H1 (cell line): ENCODE results near the gene TPST2. TPM values are rescaled to one million over a fixed set of nuclear protein-coding genes. Genes with fewer than 3 reads are reported as not detected.

Experiments used
- CTCF ChIA-PET: fragments of 300-600 bp; sonication (Branson Sonifier 250); formaldehyde crosslinking; loops from one replicate; lab custom pipeline; 2021; ENCODE audit not compliant: partially characterized antibody; lab: Charles Lee
- POLR2A ChIA-PET: fragments of 300-600 bp; sonication (Branson Sonifier 250); formaldehyde crosslinking; loops from one replicate; lab custom pipeline; 2021; ENCODE audit warnings: inconsistent platforms; ENCODE audit not compliant: partially characterized antibody; lab: Charles Lee
- DNase-seq, 2 experiments: peaks; one replicate each; pipeline versions ENCODE4 v3.0.0 to v3.0.0-alpha.2; 2010 to 2022; ENCODE audit warnings: low spot score in 2 of 2, low read depth in 1 of 2, mixed read lengths in 1 of 2
- FAIRE-seq: peaks from 2 replicates; lab custom pipeline; 2011; peaks lifted over from hg19 to GRCh38; lab: Jason Lieb, UNC
- H2AFZ ChIP-seq: 2 replicates; pipeline ENCODE4 v1.8.1; 2012; ENCODE audit warnings: low read length, inconsistent platforms
- H2AK5ac ChIP-seq: 2 replicates; pipeline ENCODE4 v1.6.1; 2013; ENCODE audit warnings: low read depth, low read length
- H2BK120ac ChIP-seq: replicated peaks from 2 replicates; pipeline ENCODE3; 2013; ENCODE audit warnings: low read depth, low read length, inconsistent platforms
- H2BK12ac ChIP-seq: 2 replicates; pipeline ENCODE4 v1.6.1; 2013; ENCODE audit warnings: low read depth, low read length
- H2BK15ac ChIP-seq: 2 replicates; pipeline ENCODE4 v1.6.1; 2013; ENCODE audit warnings: low read length
- H2BK20ac ChIP-seq: 2 replicates; pipeline ENCODE4 v1.6.1; 2013; ENCODE audit warnings: low read length
- H2BK5ac ChIP-seq: 2 replicates; pipeline ENCODE4 v1.6.1; 2013; ENCODE audit warnings: low read depth, low read length
- H3K14ac ChIP-seq: 2 replicates; pipeline ENCODE4 v1.6.1; 2013; ENCODE audit warnings: inconsistent platforms; ENCODE audit not compliant: insufficient read length
- H3K18ac ChIP-seq: 2 replicates; pipeline ENCODE4 v1.6.1; 2013; ENCODE audit warnings: low read length; ENCODE audit errors: extremely low read depth
- H3K23ac ChIP-seq: 2 replicates; pipeline ENCODE4 v1.6.1; 2013; ENCODE audit warnings: inconsistent platforms; ENCODE audit not compliant: insufficient read length
- H3K23me2 ChIP-seq: 2 replicates; pipeline ENCODE4 v1.6.1; 2013; ENCODE audit warnings: low read depth, low read length
- H3K27ac ChIP-seq: 2 replicates; pipeline ENCODE4 v1.6.1; 2011; ENCODE audit warnings: low read depth, low read length, inconsistent platforms
- H3K27me3 ChIP-seq, 4 experiments: replicated peaks in 1 of 4; 1 replicate in 1 of 4; 2 replicates in 3 of 4; pipeline versions ENCODE4 v1.6.1 to v1.8.1; 2011 to 2013; ENCODE audit warnings: low read length in 3 of 4, mild to moderate bottlenecking in 3 of 4, inconsistent platforms in 2 of 4, mixed read lengths in 2 of 4, moderate library complexity in 1 of 4; ENCODE audit not compliant: control insufficient read depth in 3 of 4, insufficient read depth in 3 of 4; ENCODE audit errors: extremely low read depth in 1 of 4
- H3K36me3 ChIP-seq, 4 experiments: 2 replicates each; pipeline versions ENCODE4 v1.6.1 to v1.8.1; 2011 to 2013; ENCODE audit warnings: mild to moderate bottlenecking in 4 of 4, low read length in 3 of 4, moderate library complexity in 2 of 4, control low read depth in 1 of 4, inconsistent platforms in 1 of 4; ENCODE audit not compliant: insufficient read depth in 4 of 4, control insufficient read depth in 2 of 4
- H3K4ac ChIP-seq: replicated peaks from 2 replicates; pipeline ENCODE3; 2013; ENCODE audit warnings: low read length, low read depth, mixed read lengths, inconsistent platforms; ENCODE audit not compliant: insufficient read length
- H3K4me1 ChIP-seq, 4 experiments: replicated peaks in 1 of 4; 1 replicate in 1 of 4; 2 replicates in 3 of 4; pipeline versions ENCODE4 v1.6.1 to v1.8.1; 2011 to 2013; ENCODE audit warnings: low read length in 3 of 4, inconsistent platforms in 2 of 4, mixed read lengths in 1 of 4; ENCODE audit not compliant: insufficient read depth in 4 of 4, control insufficient read depth in 3 of 4
- H3K4me2 ChIP-seq, 2 experiments: 2 replicates each; pipeline versions ENCODE4 v1.6.1 to v1.8.1; 2011 to 2013; ENCODE audit warnings: low read depth in 2 of 2, low read length in 2 of 2, control low read depth in 1 of 2, inconsistent platforms in 1 of 2, mild to moderate bottlenecking in 1 of 2; ENCODE audit not compliant: insufficient read depth in 1 of 2
- H3K4me3 ChIP-seq, 4 experiments: fragments of 200-600, 300-600 bp in 1 of 4; sonication (generic), shearing (Covaris generic), sonication (Bioruptor Twin) in 1 of 4; 2 replicates each; pipeline versions ENCODE4 v1.5.1 to v1.8.1; 2011 to 2016; ENCODE audit warnings: low read length in 4 of 4, low read depth in 3 of 4, control low read depth in 2 of 4, inconsistent platforms in 2 of 4, mild to moderate bottlenecking in 2 of 4, mixed read lengths in 1 of 4, moderate library complexity in 1 of 4; ENCODE audit not compliant: insufficient read depth in 2 of 4; ENCODE audit errors: extremely low read depth in 1 of 4
- H3K56ac ChIP-seq: replicated peaks from 2 replicates; pipeline ENCODE3; 2013; ENCODE audit warnings: low read depth, mild to moderate bottlenecking, mixed read lengths, low read length, inconsistent platforms; ENCODE audit not compliant: insufficient read length
- H3K79me1 ChIP-seq: 2 replicates; pipeline ENCODE4 v1.6.1; 2013; ENCODE audit warnings: low read depth, low read length, control low read depth
- H3K79me2 ChIP-seq, 2 experiments: 2 replicates each; pipeline versions ENCODE4 v1.6.1 to v1.8.1; 2012 to 2013; ENCODE audit warnings: low read length in 2 of 2, mild to moderate bottlenecking in 2 of 2, inconsistent platforms in 1 of 2; ENCODE audit not compliant: insufficient read depth in 2 of 2, control insufficient read depth in 1 of 2
- H3K9ac ChIP-seq, 4 experiments: replicated peaks in 1 of 4; 1 replicate in 1 of 4; 2 replicates in 3 of 4; pipeline versions ENCODE4 v1.6.1 to v1.8.1; 2011 to 2013; ENCODE audit warnings: low read depth in 3 of 4, low read length in 3 of 4, control low read depth in 2 of 4, mild to moderate bottlenecking in 2 of 4, moderate library complexity in 2 of 4, inconsistent platforms in 1 of 4; ENCODE audit errors: extremely low read depth in 1 of 4
- H3K9me3 ChIP-seq, 2 experiments: 2 replicates each; pipeline versions ENCODE4 v1.6.1 to v1.8.1; 2012 to 2013; ENCODE audit warnings: mild to moderate bottlenecking in 2 of 2, moderate library complexity in 2 of 2, control low read depth in 1 of 2, inconsistent platforms in 1 of 2, low read depth in 1 of 2, low read length in 1 of 2, mixed read lengths in 1 of 2; ENCODE audit not compliant: insufficient read depth in 2 of 2
- H4K20me1 ChIP-seq, 2 experiments: replicated peaks in 1 of 2; 2 replicates each; pipeline versions ENCODE3 to v1.8.1; 2011 to 2013; ENCODE audit warnings: inconsistent platforms in 2 of 2, low read length in 2 of 2, mild to moderate bottlenecking in 1 of 2; ENCODE audit not compliant: insufficient read depth in 2 of 2, control insufficient read depth in 1 of 2
- H4K5ac ChIP-seq: 2 replicates; pipeline ENCODE4 v1.6.1; 2013; ENCODE audit warnings: low read length, low read depth, mixed read lengths, inconsistent platforms; ENCODE audit not compliant: insufficient read length
- H4K8ac ChIP-seq: 2 replicates; pipeline ENCODE4 v1.8.0; 2013; ENCODE audit warnings: mild to moderate bottlenecking, moderate library complexity, low read length, inconsistent platforms; ENCODE audit not compliant: insufficient read depth; ENCODE audit errors: extremely low read depth
- H4K91ac ChIP-seq: replicated peaks from 2 replicates; pipeline ENCODE3; 2013; ENCODE audit warnings: low read length, mixed read lengths, inconsistent platforms; ENCODE audit not compliant: insufficient read length
- BCL11A ChIP-seq, 2 experiments: IDR thresholded peaks; one replicate each; pipeline ENCODE4 v1.6.1; 2011; ENCODE audit warnings: low read depth in 2 of 2, low read length in 2 of 2, mild to moderate bottlenecking in 2 of 2
- CEBPB ChIP-seq: IDR thresholded peaks from 2 replicates; pipeline ENCODE4 v1.6.1; 2012; ENCODE audit warnings: low read depth, low read length
- EZH2 ChIP-seq: fragments of 200-600 bp; sonication (generic); IDR thresholded peaks from 2 replicates; pipeline ENCODE4 v1.7.1; 2012; ENCODE audit warnings: low read depth, mild to moderate bottlenecking, moderate library complexity, low read length, inconsistent platforms; ENCODE audit not compliant: severe bottlenecking
- KDM1A ChIP-seq: fragments of 200-600, 300-600 bp; sonication (generic); IDR thresholded peaks from 2 replicates; pipeline ENCODE4 v1.7.1; 2016; ENCODE audit warnings: mild to moderate bottlenecking, low read length, borderline replicate concordance
- WGBS, 2 experiments: shearing (Covaris generic) in 1 of 2; methylation state at CpG; one replicate each; pipeline versions ENCODE4 v1.1.6 to v1.1.7; 2013 to 2015; ENCODE audit warnings: low lambda C conversion rate in 2 of 2, mixed read lengths in 2 of 2, inconsistent platforms in 1 of 2, low coverage in 1 of 2, missing lambda C conversion rate in 1 of 2; ENCODE audit not compliant: insufficient replicate concordance in 2 of 2, insufficient coverage in 1 of 2, insufficient read length in 1 of 2; ENCODE audit errors: extremely low coverage in 1 of 2, missing lambda C conversion rate in 1 of 2; 5-methylcytosine and 5-hydroxymethylcytosine counted together
- polyA plus RNA-seq, 7 experiments: library from polyadenylated mRNA; depleted of rRNA in 3 of 7; stranded (reverse) in 5 of 7; unstranded in 2 of 7; fragments of >200 nt in 5 of 7; fragments of 200-250 nt in 2 of 7; gene quantifications; 1 replicate in 5 of 7; 2 replicates in 1 of 7; 4 replicates in 1 of 7; pipeline versions ENCODE4 v1.2.1 to v1.2.3, GENCODE V29; 2011 to 2013; ENCODE audit warnings: missing spikeins in 2 of 7, mixed read lengths in 2 of 7
- total RNA-seq: library from RNA; stranded (reverse); fragmentation: NEBNext Ultra II Directional; extraction: Animal tissue kit (Norgen Biotek cat#: 25700); gene quantifications from 2 replicates; pipeline ENCODE4 v1.2.1, GENCODE V29; 2021
- TF ChIP-seq, protein P1 (sequence below): IDR thresholded peaks from 2 replicates; pipeline ENCODE4 v1.6.1; 2011; ENCODE audit warnings: low read length, improper control_type of control experiment
- TF ChIP-seq, protein P2 (sequence below), 3 experiments: IDR thresholded peaks; 1 replicate in 2 of 3; 2 replicates in 1 of 3; pipeline versions ENCODE4 v1.5.1 to v1.6.1; 2011; ENCODE audit warnings: low read length in 3 of 3, mild to moderate bottlenecking in 3 of 3, inconsistent platforms in 2 of 3, low read depth in 1 of 3, moderate library complexity in 1 of 3; ENCODE audit not compliant: insufficient read depth in 1 of 3; ENCODE audit errors: control extremely low read depth in 1 of 3
- TF ChIP-seq, protein P3 (sequence below): IDR thresholded peaks from 2 replicates; pipeline ENCODE4 v1.6.1; 2012; ENCODE audit warnings: inconsistent platforms

The TPST2 gene
- total and polyA plus RNA-seq, 2 of the 8 experiments (the other 6 are each of a cell fraction or from before 2014, with no cell fraction given), result 58.8 to 143 TPM

DNA sequence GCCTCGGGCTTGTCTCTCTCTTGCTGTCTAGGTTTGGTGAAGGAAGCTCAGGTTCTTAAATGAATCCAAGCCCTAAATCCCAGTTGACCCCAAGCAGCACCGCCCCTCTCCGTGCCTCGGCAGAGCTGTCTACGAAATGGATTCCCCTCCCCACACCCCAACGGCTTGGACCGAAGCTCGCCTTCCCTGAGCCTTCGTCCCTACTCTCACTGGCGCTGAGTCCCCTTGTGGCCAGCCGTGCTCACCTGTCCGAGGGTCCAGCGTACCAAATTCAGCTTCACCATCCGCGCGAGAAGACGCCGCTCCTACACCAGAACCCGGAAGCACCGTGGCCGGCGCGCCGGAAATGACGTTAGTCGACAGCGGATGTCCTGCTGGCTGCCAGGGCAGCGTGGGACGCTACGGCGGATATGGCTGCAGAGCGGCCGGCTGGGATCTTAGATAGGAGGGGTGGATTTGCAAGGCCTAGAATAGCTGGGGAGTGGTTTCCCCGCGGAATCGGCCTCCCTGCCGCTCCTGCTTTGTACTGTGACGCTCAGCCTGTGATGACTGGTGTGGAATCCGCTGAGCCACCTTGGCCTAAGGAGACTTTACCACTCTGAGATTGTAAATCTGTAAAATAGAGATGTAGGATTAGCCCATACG is 77.7 kb downstream of the TPST2 start, which contains the start of gene TFIP11:
TSS of gene TFIP11 (minus strand) at position 325 of the 645 bp plus-strand sequence. CDS start 2,201 bp downstream, outside the sequence.
- H3K27ac ChIP-seq, result peak within 1 kb of the TSS; percentile 49
- H3K18ac ChIP-seq, result no peak within 1 kb of the TSS; the same call in 1 of the 2 replicates
- no peak within 1 kb of the TSS for H3K14ac ChIP-seq
- 0 out of 2 replicates have a peak within 1 kb of the TSS, but pooled peaks have one; percentile 12 for H2BK5ac ChIP-seq
- peaks cover 10 to 23% (median 18%) of the 10 kb centered on the region in 4 experiments; a peak in 6 of 8 replicates for H3K36me3 ChIP-seq
- H3K4me2 ChIP-seq, result peak within 1 kb of the TSS; percentile 77 to 94
- peak within 1 kb of the TSS; percentile 64 for H4K5ac ChIP-seq
- H3K4me1 ChIP-seq, result peaks cover 0 to 5% (median 3%) of the 10 kb centered on the region in 4 experiments; a peak in 3 of 7 replicates
- H3K9ac ChIP-seq, result peak within 1 kb of the TSS; percentile 78 to 91 (median 83)
- ChIA-PET CTCF (interaction anchor here (0.8 to 1.5 kb wide), 3 partner anchors 9 to 51 kb away, joined by 4 to 5 read pairs (median 5); no protein-coding TSS in a partner anchor), POLR2A (interaction anchor here (0.7 to 2.4 kb wide), 13 partner anchors 9 to 161 kb away, joined by 3 to 13 read pairs (median 4); partner anchors contain the start of genes HPS4 and SRRD)
- H2BK12ac ChIP-seq, result no peak within 1 kb of the TSS; the same call in 1 of the 2 replicates
- peak within 1 kb of the TSS; percentile 58 to 87 (median 73) for H3K4me3 ChIP-seq
- H3K4ac ChIP-seq, result peak within 1 kb of the TSS; percentile 55
- no peak within 1 kb of the TSS for H4K91ac ChIP-seq
- H3K27me3 ChIP-seq, result no peaks in the 10 kb centered on the region
- H2AK5ac ChIP-seq, result no peak within 1 kb of the TSS
- FAIRE-seq, result peak; percentile 72
- no peak within 1 kb of the TSS for H3K23ac ChIP-seq
- no peaks in the 10 kb centered on the region for H3K9me3 ChIP-seq
- 2% methylated on average over 40 of the region's 40 CpGs; no CpG with 5 or more reads in 1 of the 2 experiments for WGBS, 2 experiments
- no peaks in the 10 kb centered on the region for H4K20me1 ChIP-seq
- H3K23me2 ChIP-seq, result peaks cover 6% of the 10 kb centered on the region; the same call in 1 of the 2 replicates
- H4K8ac ChIP-seq, result peak within 1 kb of the TSS; percentile 94
- peak within 1 kb of the TSS; percentile 13 for H3K56ac ChIP-seq
- no peak within 1 kb of the TSS for H2BK20ac ChIP-seq
- peaks cover 4 to 19% of the 10 kb centered on the region in 2 experiments for H3K79me2 ChIP-seq
- DNase-seq, result peak; percentile 79 to 99
- no peaks in the 10 kb centered on the region; the same call in 1 of the 2 replicates for H3K79me1 ChIP-seq
- no peak within 1 kb of the TSS for H2BK15ac ChIP-seq
- H2AFZ ChIP-seq, result peak within 1 kb of the TSS; percentile 90
- H2BK120ac ChIP-seq, result no peak within 1 kb of the TSS
- no peak for TF ChIP-seq BCL11A (IDR thresholded peaks at IDR 0.05; ENCODE audit: low read depth in 2 of 2, low read length in 2 of 2)
- TF ChIP-seq EZH2, result no peak
- no peak for TF ChIP-seq CEBPB
- TF ChIP-seq, protein P1, sequence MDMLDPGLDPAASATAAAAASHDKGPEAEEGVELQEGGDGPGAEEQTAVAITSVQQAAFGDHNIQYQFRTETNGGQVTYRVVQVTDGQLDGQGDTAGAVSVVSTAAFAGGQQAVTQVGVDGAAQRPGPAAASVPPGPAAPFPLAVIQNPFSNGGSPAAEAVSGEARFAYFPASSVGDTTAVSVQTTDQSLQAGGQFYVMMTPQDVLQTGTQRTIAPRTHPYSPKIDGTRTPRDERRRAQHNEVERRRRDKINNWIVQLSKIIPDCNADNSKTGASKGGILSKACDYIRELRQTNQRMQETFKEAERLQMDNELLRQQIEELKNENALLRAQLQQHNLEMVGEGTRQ, result no peak
- TF ChIP-seq, protein P2, sequence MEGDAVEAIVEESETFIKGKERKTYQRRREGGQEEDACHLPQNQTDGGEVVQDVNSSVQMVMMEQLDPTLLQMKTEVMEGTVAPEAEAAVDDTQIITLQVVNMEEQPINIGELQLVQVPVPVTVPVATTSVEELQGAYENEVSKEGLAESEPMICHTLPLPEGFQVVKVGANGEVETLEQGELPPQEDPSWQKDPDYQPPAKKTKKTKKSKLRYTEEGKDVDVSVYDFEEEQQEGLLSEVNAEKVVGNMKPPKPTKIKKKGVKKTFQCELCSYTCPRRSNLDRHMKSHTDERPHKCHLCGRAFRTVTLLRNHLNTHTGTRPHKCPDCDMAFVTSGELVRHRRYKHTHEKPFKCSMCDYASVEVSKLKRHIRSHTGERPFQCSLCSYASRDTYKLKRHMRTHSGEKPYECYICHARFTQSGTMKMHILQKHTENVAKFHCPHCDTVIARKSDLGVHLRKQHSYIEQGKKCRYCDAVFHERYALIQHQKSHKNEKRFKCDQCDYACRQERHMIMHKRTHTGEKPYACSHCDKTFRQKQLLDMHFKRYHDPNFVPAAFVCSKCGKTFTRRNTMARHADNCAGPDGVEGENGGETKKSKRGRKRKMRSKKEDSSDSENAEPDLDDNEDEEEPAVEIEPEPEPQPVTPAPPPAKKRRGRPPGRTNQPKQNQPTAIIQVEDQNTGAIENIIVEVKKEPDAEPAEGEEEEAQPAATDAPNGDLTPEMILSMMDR (IDR thresholded peaks at IDR 0.05; ENCODE audit: control extremely low read depth in 1 of 3, insufficient read depth in 1 of 3, low read depth in 1 of 3, low read length in 3 of 3), result peak; percentile 33 to 52 (median 49)
- TF ChIP-seq KDM1A, result no peak
- TF ChIP-seq, protein P3, sequence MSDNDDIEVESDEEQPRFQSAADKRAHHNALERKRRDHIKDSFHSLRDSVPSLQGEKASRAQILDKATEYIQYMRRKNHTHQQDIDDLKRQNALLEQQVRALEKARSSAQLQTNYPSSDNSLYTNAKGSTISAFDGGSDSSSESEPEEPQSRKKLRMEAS, result peak; percentile 79
